ENCODE results near the gene CCT8.
"Not testable (repeated sequence)": the region's sequence is repeated elsewhere in the genome, so short reads cannot be mapped to it uniquely, and the experiment has no call there.

Gene CCT8

DNA sequence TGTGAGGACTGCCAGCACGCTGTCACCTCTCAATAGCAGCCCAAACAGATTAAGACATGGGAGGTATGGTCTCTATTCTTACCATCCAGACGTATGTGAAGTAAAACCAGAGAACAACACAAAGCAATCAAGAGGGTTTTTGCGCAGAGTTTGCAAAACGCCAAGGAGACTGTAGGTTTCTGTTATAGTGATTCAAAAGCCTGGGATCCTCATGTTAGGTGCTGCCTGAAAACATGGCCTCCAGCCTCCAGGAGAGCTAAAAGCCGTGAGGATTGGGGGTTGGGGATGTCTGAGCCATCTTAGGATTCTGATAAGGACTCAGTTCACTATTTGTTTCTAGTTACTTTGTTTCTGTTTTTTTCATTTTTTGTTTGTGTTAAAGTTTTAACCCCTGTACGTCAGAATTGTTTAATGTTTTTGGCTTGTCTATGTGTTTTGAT lies 4.2 kb upstream of the CCT8 start:
- peak; percentile 43 for DNase-seq (ENCODE audit: low spot score)

DNA sequence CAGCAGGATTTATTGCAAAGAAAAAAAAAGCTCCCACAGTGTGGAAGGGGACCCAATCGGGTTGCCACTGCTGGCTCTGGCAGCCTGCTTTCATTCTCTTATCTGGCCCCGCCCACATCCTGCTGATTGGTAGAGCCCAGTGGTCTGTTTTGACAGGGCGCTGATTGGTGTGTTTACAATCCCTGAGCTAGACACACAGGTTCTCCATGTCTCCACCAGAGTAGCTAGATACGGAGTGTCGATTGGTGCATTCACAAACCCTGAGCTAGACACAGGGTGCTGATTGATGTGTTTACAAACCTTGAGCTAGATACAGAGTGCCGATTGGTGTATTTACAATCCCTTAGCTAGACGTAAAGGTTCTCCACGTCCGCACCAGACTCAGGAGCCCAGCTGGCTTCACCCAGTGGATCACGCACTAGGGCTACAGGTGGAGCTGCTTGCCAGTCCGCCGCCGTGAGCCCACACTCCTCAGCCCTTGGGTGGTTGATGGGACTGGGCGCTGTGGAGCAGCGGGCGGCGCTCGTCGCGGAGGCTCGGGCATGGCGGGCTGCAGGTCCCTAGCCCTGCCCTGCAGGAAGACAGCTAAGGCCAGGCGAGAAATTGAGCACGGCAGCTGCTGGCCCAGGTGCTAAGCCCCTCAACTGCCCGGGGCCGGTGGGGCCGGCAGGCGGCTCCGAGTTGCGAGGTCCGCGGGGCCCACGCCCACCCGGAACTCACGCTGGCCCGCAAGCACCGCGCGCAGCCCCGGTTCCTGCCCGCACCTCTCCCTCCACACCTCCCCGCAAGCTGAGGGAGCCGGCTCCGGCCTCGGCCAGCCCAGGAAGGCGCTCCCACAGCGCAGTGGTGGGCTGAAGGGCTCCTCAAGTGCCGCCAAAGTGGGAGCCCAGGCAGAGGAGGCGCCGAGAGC lies 3.5 kb upstream of the CCT8 start:
- not testable (repeated sequence) for DNase-seq (ENCODE audit: low spot score)

DNA sequence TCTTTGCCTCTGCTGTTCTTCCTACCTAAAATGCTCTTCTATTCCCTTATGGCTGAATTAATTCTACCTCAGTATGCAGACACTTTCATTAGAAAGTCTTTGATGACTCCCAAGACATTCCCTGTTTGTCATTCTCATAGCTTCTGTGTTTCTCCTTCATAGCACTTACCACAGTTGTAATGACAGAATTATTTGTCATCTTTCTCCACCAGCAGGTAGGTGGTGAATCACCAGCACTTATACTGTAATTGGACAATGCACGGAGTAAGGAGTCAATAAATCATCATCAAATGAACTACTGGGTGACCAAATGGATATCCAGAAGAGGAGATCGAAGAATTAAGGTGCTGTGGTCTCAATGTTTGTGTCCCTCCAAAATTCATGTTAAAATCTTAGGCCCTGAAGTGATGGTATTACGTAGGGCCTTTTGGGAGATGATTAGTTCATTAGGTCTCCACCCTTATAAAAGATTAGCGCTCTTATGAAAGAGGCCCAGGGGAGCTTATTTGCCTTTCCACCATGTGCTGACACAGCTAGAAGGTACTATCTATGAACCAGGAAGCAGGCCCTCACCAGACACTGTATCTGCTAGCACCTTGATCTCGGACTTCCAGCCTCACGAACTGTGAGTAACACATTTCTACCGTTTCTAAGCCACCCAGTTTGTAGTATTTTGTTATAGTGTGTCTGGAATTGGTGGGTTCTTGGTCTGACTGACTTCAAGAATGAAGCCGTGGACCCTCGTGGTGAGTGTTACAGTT lies 2.4 kb upstream of the CCT8 start:
- DNase-seq (ENCODE audit: low spot score), result no peak

DNA sequence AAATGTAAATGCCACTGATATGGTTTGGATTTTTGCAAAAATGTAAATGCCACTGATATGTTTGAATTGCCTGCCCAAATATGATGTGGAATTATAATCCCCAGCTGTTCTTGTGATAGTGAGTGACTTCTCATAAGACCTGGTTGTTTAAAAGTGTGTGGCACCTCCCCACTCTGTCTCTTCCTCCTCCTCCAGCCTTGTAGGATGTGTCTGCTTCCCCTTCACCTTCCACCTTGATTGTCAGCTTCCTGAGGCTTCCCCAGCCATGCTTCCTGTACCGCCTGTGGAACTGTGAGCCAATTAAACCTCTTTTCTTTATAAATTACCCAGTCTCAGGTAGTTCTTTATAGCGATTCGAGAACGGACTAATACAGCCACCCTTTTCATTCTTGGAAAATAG lies 1.3 kb upstream of the CCT8 start:
- DNase-seq (ENCODE audit: low spot score), result no peak

DNA sequence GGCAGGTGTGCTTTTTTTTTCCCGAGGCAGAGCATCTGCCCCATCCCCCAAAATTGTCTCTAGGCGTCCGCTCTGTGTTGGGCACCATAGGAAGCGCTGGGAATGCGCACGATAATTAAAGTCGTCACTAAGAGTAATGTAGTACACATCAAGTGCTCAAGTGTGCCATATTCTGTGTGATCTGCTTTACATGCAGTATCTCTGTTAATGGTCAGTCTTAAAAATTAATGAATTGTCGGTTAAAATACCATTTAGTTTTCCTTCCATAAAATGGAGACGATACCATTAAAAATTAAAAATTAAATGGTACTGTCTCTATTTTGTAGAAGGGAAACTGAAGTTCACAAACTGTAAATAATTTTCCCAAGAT lies 544 bp upstream of the CCT8 start:
- no peak for DNase-seq (ENCODE audit: low spot score)

DNA sequence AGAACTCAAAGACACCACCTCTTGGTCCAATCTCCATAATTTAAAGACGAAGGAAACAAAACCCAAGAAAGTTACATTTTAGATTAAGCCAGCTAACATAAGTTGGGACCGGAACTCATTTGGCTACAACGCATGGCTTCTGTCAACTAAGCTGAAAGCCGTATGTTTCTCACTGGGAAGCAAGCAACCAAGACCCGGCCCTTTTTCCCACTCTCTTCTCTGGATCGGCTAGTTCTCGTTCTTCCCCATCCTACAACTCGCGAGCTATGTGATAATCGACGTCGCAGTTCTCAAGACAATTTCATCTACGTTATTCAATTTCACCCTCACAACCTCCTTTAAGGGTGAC lies 601 bp downstream of the CCT8 start:
- DNase-seq (ENCODE audit: low spot score), result no peak

DNA sequence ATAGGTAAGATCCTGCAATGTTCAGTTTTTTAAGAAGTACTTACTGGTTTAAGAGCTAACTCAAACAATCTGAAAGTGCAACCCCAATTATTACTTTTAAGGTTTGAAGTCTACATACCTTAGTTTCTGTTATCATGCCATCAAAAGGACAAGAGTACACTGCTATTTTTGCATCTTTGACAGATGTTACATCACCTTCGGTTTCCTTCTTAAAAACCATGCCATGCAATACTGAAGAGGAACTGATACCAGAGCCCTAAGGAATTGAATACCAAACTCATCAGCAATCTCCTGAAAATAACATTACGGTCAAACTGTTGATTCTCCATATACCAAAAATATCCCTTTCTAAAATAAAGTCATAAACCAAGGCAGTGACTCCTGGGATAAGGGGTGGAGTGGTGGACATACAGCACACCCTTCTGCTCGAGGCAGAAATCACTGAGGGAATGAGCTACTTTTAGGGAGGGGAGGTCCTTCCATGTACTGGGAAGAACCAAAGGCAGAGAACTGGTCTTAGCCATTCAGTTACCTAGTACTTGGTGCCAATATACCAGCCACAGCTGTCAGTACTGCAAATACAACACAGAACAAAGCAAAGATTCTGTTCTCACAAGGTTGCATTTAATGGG lies 8.5 kb downstream of the CCT8 start:
- DNase-seq (ENCODE audit: low spot score), result no peak

DNA sequence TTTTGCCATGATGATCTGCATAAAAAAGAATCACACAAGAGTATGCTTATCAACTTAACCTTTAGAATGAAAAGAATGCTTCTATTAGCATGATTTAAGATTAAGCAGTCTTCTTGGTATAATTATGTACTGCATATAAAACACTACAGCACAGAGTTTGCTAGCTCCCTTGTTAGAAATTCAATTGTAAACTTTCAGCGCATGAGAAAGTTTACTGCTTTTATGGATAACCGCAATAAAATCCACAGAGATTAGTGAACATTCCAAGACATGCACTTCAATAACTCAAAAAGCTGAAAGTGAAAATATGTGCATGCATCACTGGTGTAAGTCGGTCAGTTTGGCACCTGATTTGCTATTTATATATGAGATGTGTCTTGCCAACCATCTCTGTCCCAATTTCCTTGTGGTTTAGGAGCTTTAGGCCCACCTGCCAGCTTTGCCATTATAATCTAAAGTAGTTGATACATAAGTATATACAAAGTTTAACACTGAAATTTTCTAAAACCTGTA lies 16.9 kb downstream of the CCT8 start:
- DNase-seq (ENCODE audit: low spot score), result no peak

DNA sequence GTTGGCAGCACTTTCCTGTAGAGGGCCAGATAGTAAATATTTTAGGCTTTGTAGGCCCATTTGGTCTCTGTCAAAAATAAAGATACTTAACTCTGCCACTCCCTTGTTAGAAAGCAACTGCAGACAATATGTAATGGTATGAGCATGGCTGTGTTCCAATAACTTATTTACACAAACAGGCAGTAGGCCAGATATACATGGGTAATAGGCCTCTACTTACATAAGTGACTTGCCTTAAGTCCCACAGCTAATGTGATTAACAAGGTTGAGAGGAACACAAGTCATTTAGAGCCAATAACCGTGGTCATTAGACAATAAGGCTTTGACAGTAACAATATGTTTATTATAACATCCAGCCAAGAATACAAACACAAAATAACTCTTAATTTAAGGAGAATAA lies 17.4 kb downstream of the CCT8 start:
- DNase-seq (ENCODE audit: low spot score), result no peak

DNA sequence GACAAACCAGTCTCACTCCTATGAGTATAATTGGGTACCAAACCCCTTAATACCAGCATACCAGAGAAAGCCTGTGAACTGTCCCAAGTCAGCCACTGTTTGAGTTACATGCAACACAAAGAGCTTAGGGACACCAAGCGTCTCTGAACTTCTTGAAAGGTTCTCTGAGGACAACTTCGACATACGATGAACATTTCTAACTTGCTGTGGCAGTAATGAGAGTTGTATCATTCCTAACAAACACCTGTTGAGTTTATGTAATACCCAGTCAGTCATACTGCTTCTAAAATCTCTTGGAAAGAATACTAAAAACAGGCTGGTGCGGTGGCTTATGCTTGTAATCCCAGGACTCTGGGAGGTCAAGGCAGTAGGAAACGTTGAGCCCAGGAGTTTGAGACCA lies 18.4 kb downstream of the CCT8 start:
- DNase-seq (ENCODE audit: low spot score), result no peak

DNA sequence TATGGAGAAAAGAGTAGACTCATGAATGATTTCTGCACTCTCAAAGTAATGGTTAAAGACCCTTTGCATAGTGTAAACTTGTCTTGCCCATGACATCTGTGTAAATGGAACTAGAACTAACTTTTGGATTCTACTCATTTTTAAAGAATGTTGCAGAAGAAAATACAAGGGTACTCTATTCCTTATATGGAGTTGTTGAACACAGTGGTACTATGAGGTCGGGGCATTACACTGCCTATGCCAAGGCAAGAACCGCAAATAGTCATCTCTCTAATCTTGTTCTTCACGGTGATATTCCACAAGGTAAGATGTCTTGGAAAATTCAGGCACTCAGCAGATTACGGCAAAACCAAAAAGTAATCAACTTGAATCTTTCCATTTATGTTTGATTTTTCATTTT lies 19.8 kb downstream of the CCT8 start:
- DNase-seq (ENCODE audit: low spot score), result no peak

DNA sequence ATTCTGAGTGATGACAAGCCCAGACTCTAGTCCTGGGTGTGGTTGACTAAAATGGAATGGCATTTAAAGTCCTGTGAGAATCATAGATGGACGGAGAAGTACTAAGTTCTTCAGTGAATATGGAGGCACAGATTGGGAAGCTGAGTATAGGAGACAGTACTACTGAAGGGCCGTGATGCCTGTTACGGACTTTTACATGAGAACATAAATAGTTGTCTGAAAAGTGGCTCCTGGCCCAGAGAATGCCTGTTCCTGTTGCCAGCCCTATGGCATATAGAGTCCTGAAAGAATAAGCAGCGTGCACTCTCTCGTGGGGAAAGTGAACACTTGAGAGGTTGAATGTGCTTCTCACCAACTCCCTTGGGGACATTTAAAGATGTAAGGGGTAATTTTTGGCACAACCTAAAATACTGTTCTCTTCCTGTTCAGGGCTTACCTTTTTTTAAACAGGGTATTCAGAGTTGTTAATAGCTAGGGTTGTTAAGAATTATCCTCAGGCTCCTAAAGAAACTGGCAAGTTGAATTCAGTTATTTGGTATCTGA lies 20.4 kb downstream of the CCT8 start:
- no peak for DNase-seq (ENCODE audit: low spot score)

DNA sequence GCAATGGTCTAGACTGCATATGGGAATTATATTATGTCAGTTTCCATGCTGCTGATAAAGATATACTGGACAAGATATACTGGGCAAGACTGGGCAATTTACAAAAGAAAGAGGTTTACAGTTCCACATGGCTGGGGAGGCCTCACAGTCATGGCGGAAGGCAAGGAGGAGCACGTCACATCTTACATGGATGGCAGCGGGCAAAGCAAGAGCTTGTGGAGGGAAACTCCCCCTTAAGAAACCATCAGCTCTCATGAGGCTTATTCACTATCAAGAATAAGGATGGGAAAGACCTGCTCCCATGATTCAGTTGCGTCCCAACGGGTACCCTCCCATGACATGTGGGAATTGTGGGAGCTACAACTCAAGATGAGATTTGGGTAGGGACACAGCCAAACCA lies 21.2 kb downstream of the CCT8 start:
- no peak for DNase-seq (ENCODE audit: low spot score)

DNA sequence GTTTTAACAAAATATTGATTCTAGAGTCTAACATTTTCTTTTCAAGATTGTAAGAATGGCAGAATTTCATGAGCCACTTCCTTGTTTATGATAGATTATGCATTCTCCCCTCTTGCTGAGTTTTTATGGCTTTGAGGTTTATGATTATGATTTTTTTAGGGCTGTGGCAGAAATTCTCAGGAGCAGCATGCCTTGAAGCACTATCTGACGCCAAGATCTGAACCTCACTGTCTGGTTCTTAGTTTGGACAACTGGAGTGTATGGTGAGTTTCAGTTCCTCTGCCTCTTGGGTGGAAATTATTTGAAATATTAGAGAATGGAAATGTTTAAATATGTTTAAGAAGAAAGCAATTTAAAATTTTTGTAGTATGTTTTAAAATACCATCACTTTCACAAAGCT lies 38.8 kb downstream of the CCT8 start:
- DNase-seq (ENCODE audit: low spot score), result no peak

DNA sequence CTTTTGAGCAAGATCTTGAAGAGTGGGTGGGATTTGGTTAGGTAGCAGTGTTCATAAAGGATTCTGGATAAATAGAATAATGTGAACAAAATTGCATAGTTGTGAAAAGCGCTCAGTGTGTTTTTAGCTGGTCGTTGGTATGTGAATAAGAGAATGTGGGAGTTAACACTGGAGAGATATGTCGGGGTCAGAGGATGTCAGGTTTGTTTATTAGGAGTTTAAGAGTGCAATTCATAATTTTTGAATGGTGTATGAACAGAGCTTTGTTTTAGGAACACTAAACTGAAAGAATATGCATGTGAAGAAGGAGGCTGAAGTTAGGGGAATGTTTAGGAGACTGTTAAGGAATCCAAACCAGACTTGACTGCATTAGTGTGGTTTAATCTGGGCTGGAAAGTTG lies 39.6 kb downstream of the CCT8 start:
- no peak for DNase-seq (ENCODE audit: low spot score)

DNA sequence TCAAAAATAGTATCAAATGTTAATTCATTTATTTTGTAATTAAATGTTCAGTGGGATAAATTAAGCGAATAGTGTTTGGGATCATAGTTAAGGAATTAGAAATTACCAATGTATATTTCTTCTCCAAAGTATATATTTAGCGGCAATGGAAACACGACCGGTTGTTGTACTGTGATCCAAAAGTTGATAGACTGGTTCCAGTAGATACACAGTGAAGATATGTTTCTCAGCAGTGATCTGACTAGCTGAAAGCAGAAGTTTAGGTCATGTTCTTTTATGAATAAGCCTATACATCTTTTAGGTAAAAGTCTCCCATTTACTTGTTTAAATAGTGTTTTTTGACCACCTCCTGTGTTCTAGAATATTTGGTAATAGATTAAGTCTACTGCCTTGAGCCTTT lies 40.1 kb downstream of the CCT8 start:
- no peak for DNase-seq (ENCODE audit: low spot score)

DNA sequence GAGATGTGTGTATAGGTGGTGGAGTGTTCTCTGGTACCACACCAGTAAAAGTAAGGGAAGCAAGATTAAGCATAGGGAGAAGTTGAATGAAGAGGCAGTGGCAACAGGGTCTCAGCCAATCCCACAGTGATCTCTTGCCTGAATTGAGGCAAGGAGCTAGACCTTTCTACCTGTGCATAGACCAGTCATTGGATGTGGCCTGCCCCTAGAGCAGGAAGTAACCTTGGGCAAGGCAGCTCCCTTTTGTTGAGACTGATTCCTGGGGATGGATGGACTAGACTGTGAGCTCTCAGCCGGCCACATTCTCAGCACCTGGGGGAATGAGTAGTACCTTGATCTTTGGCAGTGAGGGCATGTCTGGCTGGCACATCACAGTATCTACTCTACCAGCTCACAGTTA lies 42.5 kb downstream of the CCT8 start:
- no peak for DNase-seq (ENCODE audit: low spot score)

DNA sequence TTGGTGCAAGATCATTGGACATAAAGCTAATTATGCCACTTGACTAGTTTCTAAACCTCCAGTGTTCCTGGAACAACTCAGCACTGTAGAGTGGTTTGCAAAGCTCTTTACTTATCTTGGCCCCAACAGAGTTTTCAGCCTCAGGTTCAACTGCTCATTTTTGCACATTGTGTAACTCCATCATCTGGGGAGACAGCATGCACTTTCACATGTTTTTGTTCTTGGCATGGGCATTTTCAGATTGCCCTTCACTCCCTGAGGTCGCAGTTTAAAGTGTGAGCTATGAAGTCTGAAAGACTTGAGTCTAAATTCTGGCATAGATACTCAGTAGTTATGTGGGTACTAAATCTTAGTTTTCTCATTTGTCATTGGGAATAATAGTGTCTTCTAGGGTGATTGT lies 43.9 kb downstream of the CCT8 start:
- DNase-seq (ENCODE audit: low spot score), result no peak

DNA sequence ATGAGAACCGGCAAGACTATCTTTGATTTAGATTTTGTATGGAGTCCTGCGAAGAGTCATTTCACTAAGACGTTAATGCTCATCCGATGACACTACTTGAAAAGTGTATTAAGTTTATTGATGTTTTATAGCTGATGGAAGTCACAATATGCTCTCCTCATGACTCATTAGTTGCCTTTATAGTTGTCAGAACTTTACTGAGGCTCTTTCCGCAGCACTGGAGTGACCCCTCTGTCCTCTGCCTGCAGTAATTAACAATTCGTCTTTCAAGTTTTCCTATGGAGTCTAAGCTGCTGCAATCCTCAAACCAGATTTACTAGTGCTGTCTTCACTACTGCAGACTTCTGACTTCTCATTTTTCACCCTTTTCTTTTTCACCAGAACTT lies 48.1 kb downstream of the CCT8 start:
- DNase-seq (ENCODE audit: low spot score), result no peak

DNA sequence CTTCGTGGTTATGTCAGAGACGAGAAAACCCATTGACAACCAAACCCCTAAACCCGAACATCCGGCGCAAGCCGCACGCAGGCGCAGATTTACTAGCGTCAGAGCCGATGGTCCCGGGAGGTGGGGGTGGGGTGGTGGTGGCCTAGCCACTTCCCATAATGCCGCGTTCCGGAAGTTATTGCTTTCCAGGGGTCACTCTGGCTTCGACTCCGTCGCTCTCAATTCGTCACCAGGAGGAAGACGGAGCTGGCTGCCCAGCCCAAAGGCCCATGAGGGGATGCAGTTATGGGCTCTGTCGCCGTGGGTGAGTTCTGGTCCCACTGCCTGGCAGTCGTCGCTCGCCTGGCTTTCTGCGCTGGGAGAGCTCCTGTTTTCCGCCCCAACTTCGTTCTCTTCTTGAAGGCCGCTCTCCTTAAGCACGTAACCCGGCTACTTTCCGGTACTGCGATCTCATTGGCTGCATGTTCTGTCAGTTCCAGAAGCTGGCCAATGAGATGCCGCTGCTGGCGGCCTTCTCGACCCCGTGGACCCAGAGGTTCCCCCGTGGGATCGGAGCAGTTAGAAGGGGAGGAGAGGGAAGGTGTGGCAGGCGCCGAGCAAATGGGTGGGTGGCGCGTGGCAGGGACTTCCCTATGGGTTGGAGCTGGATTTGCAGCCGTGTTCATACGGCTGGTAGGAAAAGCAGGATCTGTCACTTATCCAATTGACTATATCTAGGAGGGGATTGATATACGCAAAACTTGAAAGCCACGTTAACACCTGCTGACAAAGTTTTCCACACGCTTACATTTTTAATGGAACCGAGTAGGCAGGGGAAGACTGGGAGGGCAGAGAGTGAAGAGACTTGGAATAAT lies 48.7 kb downstream of the CCT8 start, which contains the start of gene USP16:
Gene USP16 (plus strand): TSS at position 195 of the 854 bp plus-strand sequence. CDS start 3,246 bp downstream, outside the sequence.
- peak; percentile 99 for DNase-seq (ENCODE audit: low spot score)

DNA sequence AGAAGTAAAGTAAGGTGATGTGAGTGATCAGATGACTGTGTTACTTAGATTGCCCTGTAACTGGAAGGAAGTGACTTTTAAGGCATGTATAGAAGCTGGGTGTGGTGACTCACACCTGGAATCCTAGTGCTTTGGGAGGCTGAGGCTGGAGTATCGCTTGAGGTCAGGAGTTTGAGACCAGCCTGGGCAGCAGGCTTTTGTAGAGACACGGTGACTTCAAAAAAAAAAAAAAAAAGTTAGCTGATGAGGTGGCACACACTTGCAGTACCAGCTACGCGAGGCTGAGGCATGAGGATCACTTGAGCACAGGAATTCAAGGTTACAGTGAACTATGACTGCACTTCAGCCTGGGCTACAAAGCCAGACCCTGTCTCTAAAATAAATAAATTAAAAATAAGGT lies 51.3 kb downstream of the CCT8 start:
- no peak for DNase-seq (ENCODE audit: low spot score)

DNA sequence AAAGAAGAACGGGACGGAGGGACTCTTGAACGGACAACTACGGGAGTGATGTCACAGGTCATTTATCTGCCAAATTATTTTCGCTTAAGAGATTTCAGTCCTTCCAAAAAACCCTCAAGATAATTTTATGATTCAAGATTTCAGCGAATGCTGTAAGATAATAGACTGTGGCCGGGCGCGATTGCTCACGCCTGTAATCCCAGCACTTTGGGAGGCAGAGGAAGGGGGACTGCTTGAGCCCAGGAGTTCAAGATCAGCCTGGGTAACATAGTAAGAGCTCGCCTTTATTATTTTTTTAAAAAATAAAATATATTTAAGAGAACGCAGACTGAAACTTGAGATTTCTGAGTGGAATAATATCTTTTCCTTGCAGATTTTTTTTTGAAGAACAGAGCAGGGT lies 54.9 kb downstream of the CCT8 start:
- DNase-seq (ENCODE audit: low spot score), result no peak

Measured in HuH-7 (cell line).